ENCODE measurements around the gene HDAC2. TPM values are rescaled to one million over a fixed set of nuclear protein-coding genes. Genes with fewer than 3 reads are reported as not detected.

The HDAC2 gene
- polyA plus RNA-seq, 1 donor from 2014 or later: 307 TPM

DNA sequence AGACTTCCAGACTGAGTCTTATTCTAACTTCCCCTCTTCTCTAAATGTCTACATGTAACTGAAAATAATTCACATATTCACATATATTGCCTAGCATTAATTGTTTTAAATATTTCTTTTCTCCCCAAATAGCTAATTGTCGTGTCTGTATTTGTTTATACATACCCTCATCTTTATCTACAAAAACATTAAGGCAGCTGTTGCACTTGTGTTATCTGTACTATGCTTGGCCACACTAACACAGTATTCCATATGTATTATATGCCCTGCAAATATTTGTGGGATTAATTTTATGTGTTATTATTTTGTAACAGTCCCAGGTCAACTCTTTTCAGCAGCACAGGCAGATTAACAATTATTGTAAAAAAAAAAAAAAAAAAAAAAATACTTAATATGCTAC is 11.7 kb downstream of the HDAC2 start:
- Histone ChIP-seq H3K4me2 (ENCODE audit: low read length) (no peak overlapping the region), H3K9ac (ENCODE audit: low read length) (no peak overlapping the region), H3K79me2 (replicated peaks; ENCODE audit: insufficient read depth, low read length) (peaks cover 94% of the 10 kb centered on the region), H3K4me3 (ENCODE audit: low read length) (no peak overlapping the region), H3K36me3 (ENCODE audit: insufficient read depth, low read length) (peaks cover 12% of the 10 kb centered on the region), H3K27me3 (ENCODE audit: insufficient read depth, low read depth, low read length) (no peaks in the 10 kb centered on the region), H3K9me3 (ENCODE audit: low read length) (no peaks in the 10 kb centered on the region), H4K20me1 (ENCODE audit: insufficient read depth) (peaks cover 20% of the 10 kb centered on the region), H3K27ac (ENCODE audit: low read length) (no peak overlapping the region), H3K9me2 (ENCODE audit: insufficient read depth, low read length) (no peaks in the 10 kb centered on the region), H3F3A (ENCODE audit: insufficient read depth, low read length, poor library complexity, severe bottlenecking) (no peaks in the 10 kb centered on the region), H2AFZ (ENCODE audit: low read depth, low read length) (no peak overlapping the region)
- TF ChIP-seq SMC3 (conservative IDR thresholded peaks at IDR 0.05; ENCODE audit: poor library complexity): no peak
- TF ChIP-seq POLR2AphosphoS5 (IDR thresholded peaks at IDR 0.05): no peak
- TF ChIP-seq RAD21 (conservative IDR thresholded peaks at IDR 0.05): no peak
- no peak for TF ChIP-seq CTCF (IDR thresholded peaks at IDR 0.05; ENCODE audit: poor library complexity, severe bottlenecking)
- TF ChIP-seq MXI1 (conservative IDR thresholded peaks at IDR 0.05; ENCODE audit: poor library complexity, severe bottlenecking): no peak
- TF ChIP-seq REST (IDR thresholded peaks at IDR 0.05; ENCODE audit: borderline replicate concordance): no peak
- no peak for TF ChIP-seq EZH2 (IDR thresholded peaks at IDR 0.05; ENCODE audit: borderline replicate concordance, insufficient read depth, low read length, poor library complexity, severe bottlenecking)
- no peak for TF ChIP-seq EP300 (conservative IDR thresholded peaks at IDR 0.05; ENCODE audit: poor library complexity, severe bottlenecking)
- TF ChIP-seq TAF1 (IDR thresholded peaks at IDR 0.05; ENCODE audit: low read depth): no peak

GRCh38 chr6:113954653-113955052 is 16.3 kb downstream of the HDAC2 start:
- Histone ChIP-seq H4K20me1 (ENCODE audit: insufficient read depth) (peaks cover 4% of the 10 kb centered on the region), H3K36me3 (ENCODE audit: insufficient read depth, low read length) (peaks cover 20% of the 10 kb centered on the region), H3K9me2 (ENCODE audit: insufficient read depth, low read length) (no peaks in the 10 kb centered on the region), H3K4me3 (ENCODE audit: low read length) (no peak overlapping the region), H3K4me2 (ENCODE audit: low read length) (no peak overlapping the region), H3K27me3 (ENCODE audit: insufficient read depth, low read depth, low read length) (no peaks in the 10 kb centered on the region), H3K27ac (ENCODE audit: low read length) (no peak overlapping the region), H3F3A (ENCODE audit: insufficient read depth, low read length, poor library complexity, severe bottlenecking) (no peaks in the 10 kb centered on the region), H3K9me3 (ENCODE audit: low read length) (no peaks in the 10 kb centered on the region), H3K9ac (ENCODE audit: low read length) (no peak overlapping the region), H2AFZ (ENCODE audit: low read depth, low read length) (no peak overlapping the region), H3K79me2 (replicated peaks; ENCODE audit: insufficient read depth, low read length) (peaks cover 67% of the 10 kb centered on the region)
- TF ChIP-seq MXI1 (conservative IDR thresholded peaks at IDR 0.05; ENCODE audit: poor library complexity, severe bottlenecking) (no peak), REST (IDR thresholded peaks at IDR 0.05; ENCODE audit: borderline replicate concordance) (no peak), TAF1 (IDR thresholded peaks at IDR 0.05; ENCODE audit: low read depth) (no peak), EZH2 (IDR thresholded peaks at IDR 0.05; ENCODE audit: borderline replicate concordance, insufficient read depth, low read length, poor library complexity, severe bottlenecking) (no peak), CTCF (IDR thresholded peaks at IDR 0.05; ENCODE audit: poor library complexity, severe bottlenecking) (no peak), POLR2AphosphoS5 (IDR thresholded peaks at IDR 0.05) (no peak), EP300 (conservative IDR thresholded peaks at IDR 0.05; ENCODE audit: poor library complexity, severe bottlenecking) (no peak)
